ENCODE measurements around the gene SPIRE2.
A peak's percentile ranks its signal among the peaks of the same experiment; 100 is the strongest.

DNA sequence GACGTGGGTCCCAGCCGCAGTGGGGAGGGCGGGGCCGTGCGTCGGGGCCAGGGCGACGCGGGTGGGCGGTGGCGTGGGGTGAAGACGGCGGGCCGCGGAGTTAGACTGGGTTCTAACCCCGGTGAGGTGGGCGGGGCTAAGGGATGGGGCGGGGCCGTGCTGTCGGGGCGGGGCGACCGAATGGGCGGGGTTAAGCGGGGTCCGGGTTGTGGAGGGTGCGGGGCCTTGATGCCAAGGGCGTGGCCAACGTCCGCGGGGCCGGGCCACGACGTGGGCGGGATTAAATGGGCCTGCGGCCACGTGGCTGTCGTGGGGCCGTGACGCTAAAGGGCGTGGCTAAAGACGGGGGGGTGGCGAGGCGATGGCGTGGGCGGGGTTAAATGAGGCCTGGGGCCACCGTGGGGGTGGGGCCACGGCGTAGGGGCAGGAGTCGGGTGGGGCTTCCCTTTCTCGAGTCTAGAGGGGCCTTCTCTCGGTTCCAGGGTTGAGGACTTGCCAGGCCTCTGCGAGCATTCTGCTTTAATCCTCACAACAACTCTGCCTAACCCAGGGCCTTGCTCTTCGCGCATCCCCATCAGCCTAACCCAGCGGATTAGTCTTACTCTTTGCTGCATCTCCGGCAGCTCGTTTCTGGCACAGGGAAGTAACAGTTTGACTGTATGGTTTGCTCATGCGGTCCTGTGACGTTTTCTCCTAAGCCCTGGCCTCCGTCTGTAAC lies 45.9 kb downstream of the SPIRE2 start:
- TF ChIP-seq, protein P1, sequence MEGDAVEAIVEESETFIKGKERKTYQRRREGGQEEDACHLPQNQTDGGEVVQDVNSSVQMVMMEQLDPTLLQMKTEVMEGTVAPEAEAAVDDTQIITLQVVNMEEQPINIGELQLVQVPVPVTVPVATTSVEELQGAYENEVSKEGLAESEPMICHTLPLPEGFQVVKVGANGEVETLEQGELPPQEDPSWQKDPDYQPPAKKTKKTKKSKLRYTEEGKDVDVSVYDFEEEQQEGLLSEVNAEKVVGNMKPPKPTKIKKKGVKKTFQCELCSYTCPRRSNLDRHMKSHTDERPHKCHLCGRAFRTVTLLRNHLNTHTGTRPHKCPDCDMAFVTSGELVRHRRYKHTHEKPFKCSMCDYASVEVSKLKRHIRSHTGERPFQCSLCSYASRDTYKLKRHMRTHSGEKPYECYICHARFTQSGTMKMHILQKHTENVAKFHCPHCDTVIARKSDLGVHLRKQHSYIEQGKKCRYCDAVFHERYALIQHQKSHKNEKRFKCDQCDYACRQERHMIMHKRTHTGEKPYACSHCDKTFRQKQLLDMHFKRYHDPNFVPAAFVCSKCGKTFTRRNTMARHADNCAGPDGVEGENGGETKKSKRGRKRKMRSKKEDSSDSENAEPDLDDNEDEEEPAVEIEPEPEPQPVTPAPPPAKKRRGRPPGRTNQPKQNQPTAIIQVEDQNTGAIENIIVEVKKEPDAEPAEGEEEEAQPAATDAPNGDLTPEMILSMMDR (IDR thresholded peaks at IDR 0.05; ENCODE audit: poor library complexity, severe bottlenecking): no peak
- TF ChIP-seq MXI1 (conservative IDR thresholded peaks at IDR 0.05; ENCODE audit: poor library complexity, severe bottlenecking): peak; percentile 17
- TF ChIP-seq SMC3 (conservative IDR thresholded peaks at IDR 0.05; ENCODE audit: poor library complexity): no peak
- TF ChIP-seq, protein P2, sequence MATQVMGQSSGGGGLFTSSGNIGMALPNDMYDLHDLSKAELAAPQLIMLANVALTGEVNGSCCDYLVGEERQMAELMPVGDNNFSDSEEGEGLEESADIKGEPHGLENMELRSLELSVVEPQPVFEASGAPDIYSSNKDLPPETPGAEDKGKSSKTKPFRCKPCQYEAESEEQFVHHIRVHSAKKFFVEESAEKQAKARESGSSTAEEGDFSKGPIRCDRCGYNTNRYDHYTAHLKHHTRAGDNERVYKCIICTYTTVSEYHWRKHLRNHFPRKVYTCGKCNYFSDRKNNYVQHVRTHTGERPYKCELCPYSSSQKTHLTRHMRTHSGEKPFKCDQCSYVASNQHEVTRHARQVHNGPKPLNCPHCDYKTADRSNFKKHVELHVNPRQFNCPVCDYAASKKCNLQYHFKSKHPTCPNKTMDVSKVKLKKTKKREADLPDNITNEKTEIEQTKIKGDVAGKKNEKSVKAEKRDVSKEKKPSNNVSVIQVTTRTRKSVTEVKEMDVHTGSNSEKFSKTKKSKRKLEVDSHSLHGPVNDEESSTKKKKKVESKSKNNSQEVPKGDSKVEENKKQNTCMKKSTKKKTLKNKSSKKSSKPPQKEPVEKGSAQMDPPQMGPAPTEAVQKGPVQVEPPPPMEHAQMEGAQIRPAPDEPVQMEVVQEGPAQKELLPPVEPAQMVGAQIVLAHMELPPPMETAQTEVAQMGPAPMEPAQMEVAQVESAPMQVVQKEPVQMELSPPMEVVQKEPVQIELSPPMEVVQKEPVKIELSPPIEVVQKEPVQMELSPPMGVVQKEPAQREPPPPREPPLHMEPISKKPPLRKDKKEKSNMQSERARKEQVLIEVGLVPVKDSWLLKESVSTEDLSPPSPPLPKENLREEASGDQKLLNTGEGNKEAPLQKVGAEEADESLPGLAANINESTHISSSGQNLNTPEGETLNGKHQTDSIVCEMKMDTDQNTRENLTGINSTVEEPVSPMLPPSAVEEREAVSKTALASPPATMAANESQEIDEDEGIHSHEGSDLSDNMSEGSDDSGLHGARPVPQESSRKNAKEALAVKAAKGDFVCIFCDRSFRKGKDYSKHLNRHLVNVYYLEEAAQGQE (IDR thresholded peaks at IDR 0.05; ENCODE audit: borderline replicate concordance): no peak
- TF ChIP-seq TAF1 (IDR thresholded peaks at IDR 0.05; ENCODE audit: low read depth): no peak
